Measurements from ENCODE around the gene TIMM21. TPM values are rescaled to one million over a fixed set of nuclear protein-coding genes. Genes with fewer than 3 reads are reported as not detected.

TIMM21 gene
- total and polyA plus RNA-seq, 2 experiments from 2014 or later = 25.6 to 53.0 TPM

DNA sequence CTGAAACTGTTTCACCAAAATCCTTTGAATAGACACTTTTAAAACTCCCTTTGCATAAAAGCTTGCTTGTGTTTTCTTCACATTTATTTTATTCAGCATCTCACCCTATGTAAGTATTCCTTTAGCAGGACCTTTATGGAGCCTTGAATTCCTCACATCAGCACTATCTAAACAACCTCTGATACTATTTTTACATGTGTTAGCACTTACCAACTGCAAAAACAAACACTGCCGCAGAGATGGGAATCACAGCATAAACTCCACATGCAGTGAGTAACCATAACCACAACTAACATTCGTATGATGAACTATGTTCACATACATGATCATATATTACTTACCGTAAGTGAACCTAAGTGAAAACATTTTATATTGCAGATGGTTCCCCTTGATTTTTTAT is 16.1 kb upstream of the TIMM21 start:
- no peaks in the 10 kb centered on the region for H3K4me1 ChIP-seq (ENCODE audit: insufficient read depth)
- no peaks in the 10 kb centered on the region for H3K27me3 ChIP-seq
- H4K20me1 ChIP-seq (ENCODE audit: insufficient read depth, poor library complexity, severe bottlenecking) = no peaks in the 10 kb centered on the region
- no peak overlapping the region for H3K27ac ChIP-seq
- H3K36me3 ChIP-seq (replicated peaks; ENCODE audit: insufficient read depth, low read depth) = no peaks in the 10 kb centered on the region
- H3K9me3 ChIP-seq (ENCODE audit: low read depth) = no peaks in the 10 kb centered on the region
- no peak overlapping the region for H2AFZ ChIP-seq
- TF ChIP-seq EZH2 (IDR thresholded peaks at IDR 0.05; ENCODE audit: borderline replicate concordance) (no peak), CTCF (IDR thresholded peaks at IDR 0.05; ENCODE audit: poor library complexity) (no peak), EZH2phosphoT487 (IDR thresholded peaks at IDR 0.05; ENCODE audit: low read depth, severe bottlenecking, unreplicated experiment) (no peak)
- DNase-seq (ENCODE audit: low spot score) = no peak
- no peaks in the 10 kb centered on the region for H3K9me2 ChIP-seq (replicated peaks; ENCODE audit: insufficient read depth)
- whole genome bisulfite sequencing (ENCODE audit: low lambda C conversion rate, missing lambda C conversion rate) = 62% methylated on average over 3 of the region's 3 CpGs
- H3K4me2 ChIP-seq = no peak overlapping the region
- no peaks in the 10 kb centered on the region for H3K79me2 ChIP-seq
- no peak overlapping the region for H3K4me3 ChIP-seq

DNA sequence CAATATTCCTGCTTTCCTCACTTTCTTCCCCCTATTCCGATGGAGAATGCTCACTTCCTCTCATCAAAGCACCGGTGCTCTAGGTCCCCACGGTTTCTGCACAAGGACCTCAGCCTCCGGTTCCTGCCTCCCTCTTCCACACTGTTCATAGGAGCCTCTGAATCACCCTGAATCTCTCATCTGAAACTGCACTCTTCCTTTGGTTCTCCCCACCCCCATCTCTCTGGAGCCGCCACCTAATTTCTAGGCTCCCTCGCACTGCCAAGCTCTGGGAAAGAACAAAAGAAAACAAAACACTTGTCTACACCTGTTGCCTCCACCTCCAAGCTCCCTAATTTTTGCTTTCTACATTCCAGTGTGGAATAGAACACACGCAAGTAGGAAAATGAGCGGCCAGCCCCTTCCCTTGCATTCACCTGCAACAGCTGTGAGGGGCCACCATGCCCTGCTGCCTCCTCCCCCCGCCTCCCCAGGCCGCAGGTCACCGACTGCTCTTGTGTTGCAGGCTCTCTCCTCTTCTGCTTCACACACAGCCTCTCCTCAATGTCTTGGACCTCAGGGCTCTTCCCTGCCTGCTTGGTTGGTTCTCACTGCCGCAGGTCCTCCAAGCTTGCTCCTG is 10.3 kb upstream of the TIMM21 start:
- Histone ChIP-seq H3K4me1 (ENCODE audit: insufficient read depth) (no peaks in the 10 kb centered on the region), H3K27me3 (peaks cover 6% of the 10 kb centered on the region), H4K20me1 (ENCODE audit: insufficient read depth, poor library complexity, severe bottlenecking) (no peaks in the 10 kb centered on the region), H3K4me2 (no peak overlapping the region), H3K9me3 (ENCODE audit: low read depth) (no peaks in the 10 kb centered on the region), H2AFZ (no peak overlapping the region), H3K36me3 (replicated peaks; ENCODE audit: insufficient read depth, low read depth) (no peaks in the 10 kb centered on the region), H3K79me2 (no peaks in the 10 kb centered on the region), H3K4me3 (no peak overlapping the region), H3K9me2 (replicated peaks; ENCODE audit: insufficient read depth) (no peaks in the 10 kb centered on the region), H3K27ac (no peak overlapping the region)
- 90% methylated on average over 12 of the region's 12 CpGs for WGBS (ENCODE audit: low lambda C conversion rate, missing lambda C conversion rate)
- DNase-seq (ENCODE audit: low spot score) = no peak
- TF ChIP-seq CTCF (IDR thresholded peaks at IDR 0.05; ENCODE audit: poor library complexity) = no peak
- TF ChIP-seq EZH2 (IDR thresholded peaks at IDR 0.05; ENCODE audit: borderline replicate concordance) = no peak
- no peak for TF ChIP-seq EZH2phosphoT487 (IDR thresholded peaks at IDR 0.05; ENCODE audit: low read depth, severe bottlenecking, unreplicated experiment)

DNA sequence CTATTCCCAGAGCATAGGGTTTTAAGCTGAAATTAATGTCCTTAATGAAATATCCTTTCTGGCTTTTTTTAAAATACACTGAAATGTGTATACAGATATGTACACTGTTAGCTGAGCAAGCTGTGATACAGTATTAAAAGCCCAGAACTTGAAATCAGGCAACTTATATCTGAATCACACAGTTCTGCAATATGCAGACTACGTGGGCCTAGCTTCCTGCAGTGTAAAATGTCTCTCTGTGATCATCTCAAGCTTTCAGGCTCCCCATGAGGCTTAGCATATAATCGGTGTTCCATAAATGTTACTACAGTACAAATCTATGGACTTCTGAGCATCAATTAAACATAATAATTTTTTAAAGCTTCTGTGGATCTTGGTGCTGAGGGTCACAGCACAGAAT is 8.9 kb upstream of the TIMM21 start:
- no peak overlapping the region for H3K4me2 ChIP-seq
- no peaks in the 10 kb centered on the region for H3K9me3 ChIP-seq (ENCODE audit: low read depth)
- H3K36me3 ChIP-seq (replicated peaks; ENCODE audit: insufficient read depth, low read depth) = no peaks in the 10 kb centered on the region
- H3K79me2 ChIP-seq = no peaks in the 10 kb centered on the region
- no peak for TF ChIP-seq CTCF (IDR thresholded peaks at IDR 0.05; ENCODE audit: poor library complexity)
- TF ChIP-seq EZH2 (IDR thresholded peaks at IDR 0.05; ENCODE audit: borderline replicate concordance) = no peak
- TF ChIP-seq EZH2phosphoT487 (IDR thresholded peaks at IDR 0.05; ENCODE audit: low read depth, severe bottlenecking, unreplicated experiment) = no peak
- DNase-seq (ENCODE audit: low spot score) = no peak
- no peak overlapping the region for H3K27ac ChIP-seq
- H3K4me1 ChIP-seq (ENCODE audit: insufficient read depth) = no peaks in the 10 kb centered on the region
- H3K27me3 ChIP-seq = peaks cover 6% of the 10 kb centered on the region
- no peak overlapping the region for H2AFZ ChIP-seq
- H3K4me3 ChIP-seq = no peak overlapping the region
- H4K20me1 ChIP-seq (ENCODE audit: insufficient read depth, poor library complexity, severe bottlenecking) = no peaks in the 10 kb centered on the region
- H3K9me2 ChIP-seq (replicated peaks; ENCODE audit: insufficient read depth) = no peaks in the 10 kb centered on the region
- 75% methylated on average over 2 of the region's 2 CpGs for WGBS (ENCODE audit: low lambda C conversion rate, missing lambda C conversion rate)

Measured in hepatocyte (in vitro differentiated cells).